Activated T-cell treated with anti-CD3 and anti-CD28 coated beads for 1 hour (primary cell): ENCODE results near the gene APBB3.

ENCODE experiments used
- DNase-seq: peaks from one replicate; pipeline ENCODE4 v3.0.0-alpha.2; 2020; ENCODE audit warnings: low read depth

Gene APBB3

GRCh38 chr5:140553657-140554056 is 10.7 kb downstream of the APBB3 start:
- no peak for DNase-seq

DNA sequence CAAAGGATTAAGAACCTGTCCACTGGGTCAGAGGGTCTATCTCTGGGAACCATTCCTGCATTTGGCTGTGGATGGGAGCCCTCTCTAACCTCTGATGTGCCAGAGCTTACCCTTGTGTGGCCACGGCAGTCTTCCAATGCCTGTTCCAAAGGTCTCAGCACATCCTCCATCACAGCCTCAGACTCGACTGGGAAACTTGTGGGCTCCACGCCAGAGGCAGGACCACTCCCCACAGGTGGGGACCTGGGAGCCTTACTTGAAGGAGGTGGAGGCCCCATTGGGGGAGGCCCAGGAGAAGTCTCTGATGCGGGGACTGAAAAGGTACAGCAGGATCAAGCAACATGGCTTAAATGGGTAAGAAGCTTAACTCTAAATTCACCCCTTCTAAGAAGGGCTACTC is 12.5 kb downstream of the APBB3 start:
- no peak for DNase-seq

GRCh38 chr5:140550147-140551079 is 14.0 kb downstream of the APBB3 start:
- DNase-seq = no peak

DNA sequence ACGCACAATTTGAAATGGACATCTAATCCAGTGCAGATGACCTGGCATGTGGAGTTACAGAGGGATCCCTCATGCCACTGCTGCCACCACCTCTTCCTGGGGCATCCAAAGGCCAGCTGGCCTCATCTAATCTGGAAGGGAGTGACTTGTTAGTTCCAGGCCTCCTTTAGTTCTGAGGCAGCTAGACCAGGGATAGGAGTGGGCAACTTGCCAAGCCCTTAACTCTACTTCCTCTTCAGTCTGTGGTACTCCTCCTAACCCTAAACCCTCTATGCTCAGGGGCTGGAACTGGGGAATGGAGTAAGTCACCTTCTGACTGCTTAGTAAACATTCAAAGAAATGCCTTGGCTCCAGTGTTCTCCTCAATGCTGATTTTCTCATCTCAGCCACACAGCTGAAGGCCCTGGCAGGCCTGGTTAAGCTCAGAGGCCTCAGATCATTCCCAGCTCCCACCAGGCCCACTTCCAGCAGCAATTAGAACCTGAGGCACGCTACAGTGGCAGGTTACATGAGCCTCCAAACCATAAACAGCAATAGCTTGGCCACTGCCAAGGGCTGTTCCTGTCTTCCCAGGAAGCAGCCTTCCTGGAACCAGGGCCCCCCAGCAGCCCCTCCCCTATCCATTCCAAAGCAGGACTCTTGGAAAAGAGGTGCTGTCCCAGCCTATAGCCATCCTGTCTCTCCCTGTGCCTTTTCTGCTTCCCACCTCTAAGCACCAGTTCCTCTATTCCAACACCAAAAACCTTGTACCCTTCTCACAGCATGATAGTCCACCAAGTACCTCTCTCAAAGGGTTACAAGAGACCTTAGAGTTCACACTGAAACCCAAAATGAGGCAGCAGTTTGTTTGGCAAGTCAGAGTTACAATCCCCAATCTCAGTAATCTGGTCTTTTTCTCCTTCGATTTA is 14.9 kb downstream of the APBB3 start:
- no peak for DNase-seq

DNA sequence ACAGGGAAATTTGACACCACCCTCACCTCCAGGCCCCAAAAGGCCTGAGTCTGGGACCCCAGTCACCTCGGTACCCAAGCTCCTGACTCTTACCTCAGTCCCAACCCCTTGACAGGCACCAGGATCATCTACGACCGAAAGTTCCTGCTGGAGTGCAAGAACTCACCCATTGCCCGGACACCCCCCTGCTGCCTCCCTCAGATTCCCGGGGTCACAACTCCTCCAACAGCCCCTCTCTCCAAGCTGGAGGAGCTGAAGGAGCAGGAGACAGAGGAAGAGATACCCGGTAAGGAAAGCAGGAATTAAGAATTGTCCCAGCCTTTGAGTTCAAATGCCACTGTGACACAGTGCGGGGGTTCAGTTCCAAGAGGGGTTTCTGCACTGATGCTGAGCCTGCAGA is 15.6 kb downstream of the APBB3 start:
- no peak for DNase-seq

DNA sequence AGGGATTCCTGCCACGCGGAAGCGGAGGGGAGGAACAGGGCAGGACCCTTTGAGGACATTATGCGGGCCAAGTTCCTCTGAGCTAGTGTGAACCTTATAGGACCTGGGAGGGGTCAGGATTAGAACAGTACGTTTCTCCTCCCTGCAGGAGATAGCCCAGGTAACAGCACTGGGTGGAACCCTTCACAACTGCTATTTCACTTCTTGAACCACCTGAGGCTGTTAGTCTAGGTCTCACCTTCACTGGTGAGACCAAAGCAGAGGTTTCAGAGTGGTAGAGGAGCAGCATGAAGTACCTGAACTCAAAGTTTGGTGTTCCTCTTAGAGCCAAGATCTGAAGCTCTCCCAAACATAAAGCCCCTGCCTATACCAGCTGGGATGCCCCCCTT is 16.1 kb downstream of the APBB3 start:
- DNase-seq = no peak

- peak; percentile 75 for DNase-seq
Observed at GRCh38 chr5:140547508-140548299, 16.7 kb downstream of the APBB3 start, which contains the start of gene EIF4EBP3. TSS of gene EIF4EBP3 (plus strand) at chr5:140547662. CDS start at chr5:140547738, 76 bp downstream.

- no peak for DNase-seq
Observed at GRCh38 chr5:140546851-140547507, 17.4 kb downstream of the APBB3 start.

DNA sequence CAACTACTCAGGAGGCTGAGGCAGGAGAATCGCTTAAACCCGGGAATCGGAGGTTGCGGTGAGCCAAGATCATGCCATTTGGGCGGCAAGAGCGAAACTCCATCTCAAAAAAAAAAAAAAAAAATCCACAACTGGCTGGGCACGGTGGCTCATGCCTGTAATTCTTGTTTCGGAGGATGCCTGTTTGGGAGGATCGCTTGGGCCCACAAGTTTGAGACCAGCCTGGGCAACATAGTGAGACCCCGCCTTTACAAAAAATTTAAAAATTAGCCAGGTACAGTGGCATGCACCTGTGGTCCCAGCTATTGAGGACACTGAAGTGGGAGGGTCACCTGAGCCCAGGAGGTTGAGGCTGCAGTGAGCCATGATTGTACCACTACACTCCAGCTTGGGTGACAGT is 18.8 kb downstream of the APBB3 start:
- no peak for DNase-seq

DNA sequence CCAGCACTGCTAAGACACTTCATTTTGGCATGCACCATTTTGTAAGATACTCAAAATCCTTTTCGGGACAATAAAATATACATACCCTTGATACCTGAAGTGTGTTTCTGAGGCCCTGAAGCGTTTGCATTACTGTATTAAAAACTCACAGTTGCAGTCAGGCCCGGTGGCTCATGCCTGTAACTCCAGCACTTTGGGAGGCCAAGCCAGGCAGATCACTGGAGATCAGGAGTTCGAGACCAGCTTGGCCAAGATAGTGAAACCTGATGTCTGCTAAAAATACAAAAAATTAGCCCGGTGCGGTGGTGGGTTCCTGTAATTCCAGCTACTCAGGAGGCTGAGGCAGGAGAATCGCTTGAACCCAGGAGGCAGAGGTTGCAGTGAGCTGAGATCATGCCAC is 19.4 kb downstream of the APBB3 start:
- DNase-seq = no peak

DNA sequence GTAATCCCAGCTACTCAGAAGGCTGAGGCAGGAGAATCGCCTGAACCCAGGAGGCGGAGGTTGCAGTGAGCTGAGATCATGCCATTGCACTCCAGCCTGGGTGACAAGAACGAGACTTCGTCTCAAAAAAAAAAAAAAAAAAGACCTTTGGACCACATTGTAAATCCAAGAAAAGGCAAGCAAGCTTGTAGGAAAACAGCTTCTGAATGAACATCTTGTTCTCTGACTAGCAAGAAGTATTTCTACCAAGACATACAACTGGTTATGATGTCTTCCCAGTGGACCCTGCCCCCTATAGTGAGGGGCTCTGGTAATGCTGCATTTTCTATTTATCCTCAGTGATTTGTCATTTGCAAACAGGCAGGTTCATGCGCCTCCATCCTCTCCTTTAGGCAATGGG is 21.4 kb downstream of the APBB3 start:
- DNase-seq = no peak

- no peak for DNase-seq
Observed at GRCh38 chr5:140540227-140540626, 24.2 kb downstream of the APBB3 start.

GRCh38 chr5:140524003-140524402 is 40.4 kb downstream of the APBB3 start:
- no peak for DNase-seq

DNA sequence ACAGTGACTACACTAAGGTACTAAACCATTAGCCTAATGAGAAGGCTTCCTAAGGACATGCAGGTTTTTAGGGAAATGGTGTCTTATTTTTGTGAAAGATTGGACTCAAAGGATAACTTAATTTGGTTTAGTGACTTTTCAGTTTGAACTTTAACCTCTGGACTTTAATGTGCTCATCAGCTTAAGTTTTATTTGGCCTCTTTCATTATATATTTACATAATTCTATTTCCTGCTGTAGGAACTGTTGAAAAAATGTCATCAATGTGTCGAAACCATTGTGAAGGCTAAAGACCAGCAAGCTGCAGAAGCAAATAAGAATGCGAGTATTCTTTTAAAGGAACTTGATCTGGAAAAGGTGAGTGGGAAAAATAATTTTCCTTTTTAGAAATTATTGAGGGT is 51.3 kb downstream of the APBB3 start:
- DNase-seq = no peak

DNA sequence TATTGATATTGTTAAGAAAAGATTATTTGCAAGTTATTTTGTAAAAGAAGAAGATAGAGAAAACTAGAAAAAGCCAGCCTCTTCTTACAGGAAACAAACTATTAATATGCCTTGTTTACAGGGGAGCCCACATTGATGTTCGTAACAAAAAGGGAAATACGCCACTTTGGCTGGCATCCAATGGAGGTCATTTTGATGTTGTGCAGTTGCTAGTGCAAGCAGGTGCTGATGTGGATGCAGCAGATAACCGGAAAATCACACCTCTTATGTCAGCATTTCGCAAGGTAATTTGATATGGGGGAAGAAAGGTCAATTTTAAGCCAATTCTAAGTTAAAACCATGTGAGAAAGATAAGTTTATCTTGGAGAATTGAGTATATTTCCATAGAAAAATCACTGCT is 54.5 kb downstream of the APBB3 start:
- no peak for DNase-seq
